Skeletal muscle tissue (tissue), 4 donors: ENCODE measurements around the gene HNRNPA2B1. TPM values are rescaled to one million over a fixed set of nuclear protein-coding genes. Genes with fewer than 3 reads are reported as not detected.
A peak's percentile ranks its signal among the peaks of the same experiment; 100 is the strongest.
"Not testable (repeated sequence)": the region's sequence is repeated elsewhere in the genome, so short reads cannot be mapped to it uniquely, and the experiment has no call there.

Experiments
- H3K27ac ChIP-seq: one replicate; pipeline ENCODE4 v1.7.0; 2013; ENCODE audit warnings: mild to moderate bottlenecking, low read depth, low read length, inconsistent platforms
- H3K27me3 ChIP-seq, 3 donors: one replicate each; pipeline ENCODE4 v1.7.0; 2013; ENCODE audit warnings: low read length in 3 of 3; ENCODE audit not compliant: control insufficient read depth in 3 of 3, insufficient read depth in 3 of 3
- H3K36me3 ChIP-seq, 3 donors: one replicate each; pipeline ENCODE4 v1.7.0; 2013; ENCODE audit warnings: low read length in 3 of 3; ENCODE audit not compliant: control insufficient read depth in 3 of 3, insufficient read depth in 3 of 3
- H3K4me1 ChIP-seq, 3 donors: one replicate each; pipeline ENCODE4 v1.7.0; 2013; ENCODE audit warnings: low read length in 3 of 3, mild to moderate bottlenecking in 3 of 3; ENCODE audit not compliant: control insufficient read depth in 3 of 3, insufficient read depth in 3 of 3
- H3K4me3 ChIP-seq, 3 donors: one replicate each; pipeline ENCODE4 v1.7.0; 2013; ENCODE audit warnings: low read length in 3 of 3
- H3K9ac ChIP-seq, 3 donors: one replicate each; pipeline ENCODE4 v1.7.0; 2013; ENCODE audit warnings: low read length in 3 of 3, mild to moderate bottlenecking in 3 of 3, moderate library complexity in 2 of 3, low read depth in 1 of 3
- H3K9me3 ChIP-seq, 3 donors: one replicate each; pipeline ENCODE4 v1.7.0; 2013; ENCODE audit warnings: low read length in 3 of 3; ENCODE audit not compliant: control insufficient read depth in 3 of 3
- total RNA-seq: library from RNA; depleted of rRNA; stranded (reverse); fragments of >200 nt; gene quantifications from one replicate; pipeline ENCODE4 v1.2.3, GENCODE V29; 2014
- donor health status: Osteomylitis.

HNRNPA2B1 gene
- total RNA-seq, 1 donor from 2014 or later, result 99.7 TPM

DNA sequence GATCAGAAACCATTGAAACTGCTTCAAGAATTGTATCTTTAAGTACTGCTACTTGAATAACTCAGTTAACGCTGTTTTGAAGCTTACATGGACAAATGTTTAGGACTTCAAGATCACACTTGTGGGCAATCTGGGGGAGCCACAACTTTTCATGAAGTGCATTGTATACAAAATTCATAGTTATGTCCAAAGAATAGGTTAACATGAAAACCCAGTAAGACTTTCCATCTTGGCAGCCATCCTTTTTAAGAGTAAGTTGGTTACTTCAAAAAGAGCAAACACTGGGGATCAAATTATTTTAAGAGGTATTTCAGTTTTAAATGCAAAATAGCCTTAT, 14.7 kb downstream of the HNRNPA2B1 start:
- no peak overlapping the region for H3K27ac ChIP-seq
- no peaks in the 10 kb centered on the region for H3K9me3 ChIP-seq
- no peak overlapping the region for H3K4me3 ChIP-seq
- peaks cover 15 to 25% (median 19%) of the 10 kb centered on the region in 3 donors for H3K4me1 ChIP-seq
- peaks cover 9 to 46% (median 30%) of the 10 kb centered on the region in 3 donors for H3K36me3 ChIP-seq
- no peak overlapping the region for H3K9ac ChIP-seq
- H3K27me3 ChIP-seq, result no peaks in the 10 kb centered on the region

DNA sequence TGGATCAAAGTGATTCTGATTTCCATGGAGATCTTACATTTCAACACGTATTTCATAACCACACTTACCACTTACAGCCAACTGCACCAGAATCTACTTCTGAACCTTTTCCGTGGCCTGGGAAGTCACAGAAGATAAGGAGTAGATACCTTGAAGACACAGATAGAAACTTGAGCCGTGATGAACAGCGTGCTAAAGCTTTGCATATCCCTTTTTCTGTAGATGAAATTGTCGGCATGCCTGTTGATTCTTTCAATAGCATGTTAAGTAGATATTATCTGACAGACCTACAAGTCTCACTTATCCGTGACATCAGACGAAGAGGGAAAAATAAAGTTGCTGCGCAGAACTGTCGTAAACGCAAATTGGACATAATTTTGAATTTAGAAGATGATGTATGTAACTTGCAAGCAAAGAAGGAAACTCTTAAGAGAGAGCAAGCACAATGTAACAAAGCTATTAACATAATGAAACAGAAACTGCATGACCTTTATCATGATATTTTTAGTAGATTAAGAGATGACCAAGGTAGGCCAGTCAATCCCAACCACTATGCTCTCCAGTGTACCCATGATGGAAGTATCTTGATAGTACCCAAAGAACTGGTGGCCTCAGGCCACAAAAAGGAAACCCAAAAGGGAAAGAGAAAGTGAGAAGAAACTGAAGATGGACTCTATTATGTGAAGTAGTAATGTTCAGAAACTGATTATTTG, 15.3 kb downstream of the HNRNPA2B1 start:
- no peak overlapping the region for H3K27ac ChIP-seq
- no peak overlapping the region for H3K9ac ChIP-seq
- no peaks in the 10 kb centered on the region for H3K27me3 ChIP-seq
- peaks cover 15 to 25% (median 19%) of the 10 kb centered on the region in 3 donors for H3K4me1 ChIP-seq
- H3K36me3 ChIP-seq, result peaks cover 6 to 41% (median 24%) of the 10 kb centered on the region in 3 donors
- H3K4me3 ChIP-seq, result no peak overlapping the region
- no peaks in the 10 kb centered on the region for H3K9me3 ChIP-seq

GRCh38 chr7:26184281-26185101, 16.1 kb downstream of the HNRNPA2B1 start:
- peaks cover 3 to 35% (median 18%) of the 10 kb centered on the region in 3 donors for H3K36me3 ChIP-seq
- not testable (repeated sequence) for H3K4me3 ChIP-seq, H3K27me3 ChIP-seq, H3K9me3 ChIP-seq, H3K9ac ChIP-seq
- peak overlapping the region; percentile 8 for H3K27ac ChIP-seq
- peaks cover 15 to 25% (median 19%) of the 10 kb centered on the region in 3 donors for H3K4me1 ChIP-seq

DNA sequence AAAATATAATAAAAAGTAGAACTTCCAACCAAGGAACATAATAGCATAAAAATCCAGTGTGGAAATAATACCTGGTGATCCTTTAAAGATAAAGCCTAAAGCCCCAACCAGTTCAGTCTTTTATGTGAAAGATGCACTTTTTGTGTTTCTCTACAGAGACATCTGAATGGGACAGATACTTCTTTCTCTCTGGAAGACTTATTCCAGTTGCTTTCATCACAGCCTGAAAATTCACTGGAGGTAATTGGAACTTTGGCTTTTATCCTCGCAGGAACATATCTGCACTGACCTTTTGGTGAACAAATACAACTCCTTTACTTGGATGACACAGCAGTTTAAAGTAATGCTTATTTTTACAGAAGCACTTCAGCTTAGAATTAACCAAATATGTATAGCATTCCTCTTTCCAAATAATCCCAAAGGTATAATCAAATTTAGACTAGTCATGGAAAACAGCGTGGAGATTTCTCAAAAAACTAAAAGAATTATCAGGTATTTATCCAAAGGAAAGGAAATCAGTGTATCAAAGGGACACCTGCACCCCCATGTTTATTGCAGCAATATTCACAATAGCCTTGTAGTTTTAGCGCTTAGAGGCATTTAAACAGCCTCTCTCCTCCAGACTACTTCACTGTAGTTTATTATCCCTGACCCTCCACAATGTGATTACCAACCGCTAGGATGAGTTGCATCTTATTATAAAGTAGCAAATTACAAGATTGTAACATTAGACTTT, 16.8 kb downstream of the HNRNPA2B1 start:
- Histone ChIP-seq H3K4me3 (no peak overlapping the region), H3K36me3 (peaks cover 0 to 27% (median 11%) of the 10 kb centered on the region in 3 donors), H3K9me3 (no peaks in the 10 kb centered on the region), H3K9ac (no peak overlapping the region), H3K4me1 (peaks cover 15 to 25% (median 19%) of the 10 kb centered on the region in 3 donors), H3K27ac (peak overlapping the region; percentile 8), H3K27me3 (no peaks in the 10 kb centered on the region)

- no peaks in the 10 kb centered on the region for H3K27me3 ChIP-seq
- no peak overlapping the region for H3K9ac ChIP-seq
- H3K36me3 ChIP-seq, result peaks cover 0 to 17% (median 1%) of the 10 kb centered on the region in 3 donors
- H3K4me3 ChIP-seq, result no peak overlapping the region
- no peaks in the 10 kb centered on the region for H3K9me3 ChIP-seq
- H3K4me1 ChIP-seq, result peaks cover 15 to 25% (median 19%) of the 10 kb centered on the region in 3 donors
- peak overlapping the region; percentile 12 for H3K27ac ChIP-seq
These were observed 17.8 kb downstream of the HNRNPA2B1 start for GRCh38 chr7:26182706-26183105.

GRCh38 chr7:26182283-26182682, 18.3 kb downstream of the HNRNPA2B1 start:
- Histone ChIP-seq H3K9me3 (no peaks in the 10 kb centered on the region), H3K4me1 (peaks cover 15 to 25% (median 19%) of the 10 kb centered on the region in 3 donors), H3K36me3 (peaks cover 0 to 13% (median 0%) of the 10 kb centered on the region in 3 donors), H3K27ac (peak overlapping the region; percentile 12), H3K9ac (no peak overlapping the region), H3K4me3 (no peak overlapping the region), H3K27me3 (no peaks in the 10 kb centered on the region)

- H3K36me3 ChIP-seq, result peaks cover 0 to 13% (median 0%) of the 10 kb centered on the region in 3 donors
- peaks cover 15 to 25% (median 19%) of the 10 kb centered on the region in 3 donors for H3K4me1 ChIP-seq
- H3K9me3 ChIP-seq, result no peaks in the 10 kb centered on the region
- no peak overlapping the region for H3K9ac ChIP-seq
- H3K4me3 ChIP-seq, result no peak overlapping the region
- peak overlapping the region; percentile 12 for H3K27ac ChIP-seq
- no peaks in the 10 kb centered on the region for H3K27me3 ChIP-seq
These were observed 18.9 kb downstream of the HNRNPA2B1 start for GRCh38 chr7:26181474-26182227.

DNA sequence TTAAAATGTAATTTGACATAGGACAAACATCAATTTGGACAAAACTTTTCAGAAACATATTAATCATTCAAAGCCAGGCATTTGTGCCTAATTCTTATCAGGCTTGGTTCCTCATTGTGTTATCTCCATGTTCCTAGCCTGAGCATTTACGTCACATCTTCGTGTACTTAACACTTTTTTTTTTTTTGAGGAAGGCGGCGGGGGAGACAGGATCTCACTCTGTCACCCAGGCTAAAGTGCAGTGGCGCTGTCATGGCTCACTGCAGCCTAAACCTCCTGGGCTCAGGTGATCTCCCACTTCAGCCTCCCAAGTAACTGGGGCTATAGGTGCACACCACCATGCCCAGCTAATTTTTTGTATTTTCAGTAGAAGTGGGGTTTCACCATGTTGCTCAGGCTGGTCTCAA, 19.8 kb downstream of the HNRNPA2B1 start:
- no peak overlapping the region for H3K27ac ChIP-seq
- H3K9me3 ChIP-seq, result no peaks in the 10 kb centered on the region
- H3K36me3 ChIP-seq, result peaks cover 0 to 10% (median 0%) of the 10 kb centered on the region in 3 donors
- H3K9ac ChIP-seq, result no peak overlapping the region
- H3K4me1 ChIP-seq, result peaks cover 15 to 25% (median 19%) of the 10 kb centered on the region in 3 donors
- H3K27me3 ChIP-seq, result no peaks in the 10 kb centered on the region
- no peak overlapping the region for H3K4me3 ChIP-seq

DNA sequence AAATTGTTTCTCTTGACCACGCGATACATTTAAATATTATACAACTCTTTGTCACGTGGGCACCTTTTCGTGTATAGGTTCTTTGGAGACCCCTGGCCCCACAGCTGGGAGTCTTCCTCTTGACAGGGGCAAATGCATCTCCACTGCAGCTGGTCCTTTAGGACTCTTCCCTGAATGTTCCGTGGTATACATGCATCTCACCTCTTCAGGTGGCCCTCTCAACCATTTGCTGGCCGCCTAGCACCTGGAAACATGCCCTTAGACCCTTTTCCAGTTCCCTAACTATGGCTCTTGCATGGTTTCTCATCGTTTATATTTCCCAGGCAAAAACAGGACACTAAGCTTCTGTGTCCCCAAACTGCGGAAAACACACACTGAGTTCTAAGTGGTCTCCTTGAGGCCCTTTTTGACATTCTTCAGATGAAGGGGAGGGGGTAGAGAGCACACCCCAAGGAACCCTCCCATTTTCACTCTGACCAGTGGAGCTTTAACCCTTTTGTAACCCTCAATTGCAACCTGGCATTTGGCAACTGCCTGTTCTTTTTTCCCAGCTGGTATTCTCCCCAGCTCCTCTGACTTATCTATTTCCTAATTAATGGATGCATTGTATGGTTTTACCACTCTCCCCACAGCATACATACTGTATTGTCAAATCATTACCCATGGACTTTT, 20.6 kb downstream of the HNRNPA2B1 start:
- H3K36me3 ChIP-seq, result peaks cover 0 to 6% (median 0%) of the 10 kb centered on the region in 3 donors
- peaks cover 15 to 22% (median 17%) of the 10 kb centered on the region in 3 donors for H3K4me1 ChIP-seq
- H3K9me3 ChIP-seq, result no peaks in the 10 kb centered on the region
- no peak overlapping the region for H3K9ac ChIP-seq
- H3K27ac ChIP-seq, result no peak overlapping the region
- no peaks in the 10 kb centered on the region for H3K27me3 ChIP-seq
- H3K4me3 ChIP-seq, result no peak overlapping the region
